Activated T-cell treated with anti-CD3 and anti-CD28 coated beads, Interleukin-2, amount 50 U/mL, for 1 hour (primary cell): ENCODE results near the gene NFE2L2.
"Not testable (repeated sequence)": the region's sequence is repeated elsewhere in the genome, so short reads cannot be mapped to it uniquely, and the experiment has no call there.

Source experiments
- DNase-seq: peaks from one replicate; pipeline ENCODE4 v3.0.0-alpha.2; 2020

NFE2L2 gene

DNA sequence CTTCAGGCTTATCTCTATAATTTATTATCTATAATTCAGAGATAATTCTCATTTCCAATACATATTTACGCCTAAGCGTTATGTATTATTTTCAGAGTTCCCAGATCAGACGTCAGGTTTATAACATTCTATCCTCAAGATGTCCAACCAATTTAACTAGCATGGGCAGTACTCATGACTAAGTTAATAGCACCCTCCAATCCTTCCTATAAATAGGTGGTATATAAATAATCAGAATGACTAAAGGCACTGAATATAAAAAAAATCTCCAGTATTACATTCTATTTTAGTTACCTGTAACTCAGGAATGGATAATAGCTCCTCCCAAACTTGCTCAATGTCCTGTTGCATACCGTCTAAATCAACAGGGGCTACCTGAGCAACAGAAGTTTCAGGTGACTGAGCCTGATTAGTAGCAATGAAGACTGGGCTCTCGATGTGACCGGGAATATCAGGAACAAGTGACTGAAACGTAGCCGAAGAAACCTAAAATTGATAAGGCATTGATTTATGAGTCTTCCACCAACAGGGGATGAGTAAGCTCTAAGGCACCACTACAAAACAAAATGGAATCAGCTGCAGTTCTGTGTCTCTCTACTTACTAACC lies 32.3 kb downstream of the NFE2L2 start:
- no peak for DNase-seq

DNA sequence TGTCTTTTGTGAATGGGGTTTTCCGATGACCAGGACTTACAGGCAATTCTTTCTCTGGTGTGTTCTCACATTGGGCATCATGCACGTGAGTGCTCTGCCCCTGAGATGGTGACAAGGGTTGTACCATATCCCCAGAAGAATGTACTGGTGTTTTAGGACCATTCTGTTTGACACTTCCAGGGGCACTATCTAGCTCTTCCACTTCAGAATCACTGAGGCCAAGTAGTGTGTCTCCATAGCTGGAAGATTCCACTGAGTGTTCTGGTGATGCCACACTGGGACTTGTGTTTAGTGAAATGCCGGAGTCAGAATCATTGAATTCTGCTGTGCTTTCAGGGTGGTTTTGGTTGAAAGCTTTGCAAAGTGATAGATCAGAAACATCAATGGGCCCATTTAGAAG lies 33.3 kb downstream of the NFE2L2 start:
- no peak for DNase-seq

DNA sequence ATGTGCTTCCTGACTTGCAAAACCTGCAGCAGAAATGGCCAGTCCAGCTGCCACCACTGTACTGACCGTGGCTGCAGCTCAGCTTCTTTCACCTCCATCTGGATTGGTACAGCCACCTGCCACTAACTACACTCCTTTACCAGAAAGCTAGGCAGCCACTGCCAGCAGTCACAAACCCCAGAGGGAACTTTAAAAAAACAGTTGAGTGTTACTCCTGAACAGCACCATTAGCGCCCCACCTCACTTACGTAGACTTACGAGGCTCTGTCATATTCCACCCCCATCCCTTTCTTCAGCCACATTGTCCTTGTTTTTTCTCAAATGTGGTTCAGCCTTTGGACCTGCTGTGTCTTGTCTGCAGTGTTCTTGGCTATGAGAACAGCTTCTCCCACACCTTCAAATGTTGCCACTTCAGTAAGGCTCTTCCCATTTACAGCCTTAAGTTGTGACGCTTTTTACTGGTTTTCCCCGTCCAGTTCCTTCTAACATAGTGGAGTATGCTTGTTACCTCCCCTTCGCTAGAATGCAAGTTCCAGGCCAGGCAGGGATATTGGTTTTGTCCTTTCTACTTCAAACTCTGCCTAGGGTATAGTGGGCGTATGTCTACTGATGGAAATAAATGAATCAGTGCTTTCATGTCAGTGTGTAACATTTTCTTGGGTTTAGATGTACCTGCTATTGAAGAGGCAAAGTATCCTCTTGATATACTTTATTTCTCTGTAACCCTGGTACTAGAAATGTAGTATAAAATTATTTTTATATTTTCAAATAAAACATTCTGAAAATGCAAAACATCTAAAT lies 34.9 kb downstream of the NFE2L2 start:
- DNase-seq: no peak

DNA sequence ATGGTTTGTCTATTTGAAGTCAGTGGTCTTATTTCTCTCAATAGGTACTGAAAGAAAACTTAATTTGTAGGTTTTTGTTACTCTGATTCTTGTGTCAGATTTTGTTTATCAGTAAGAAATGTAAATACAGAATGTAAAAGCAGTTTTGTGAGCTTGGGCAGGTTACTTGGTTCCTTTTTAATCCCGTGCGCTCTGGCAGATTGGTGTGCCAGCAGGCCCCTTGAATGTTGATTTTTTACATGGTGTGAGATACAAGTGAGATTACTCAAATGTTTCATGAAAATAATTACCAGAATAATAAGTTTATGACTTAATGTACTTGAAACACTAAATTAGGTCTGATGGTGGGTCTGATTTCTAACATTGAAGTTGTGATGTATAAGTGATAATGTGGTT lies 38.6 kb downstream of the NFE2L2 start:
- no peak for DNase-seq

DNA sequence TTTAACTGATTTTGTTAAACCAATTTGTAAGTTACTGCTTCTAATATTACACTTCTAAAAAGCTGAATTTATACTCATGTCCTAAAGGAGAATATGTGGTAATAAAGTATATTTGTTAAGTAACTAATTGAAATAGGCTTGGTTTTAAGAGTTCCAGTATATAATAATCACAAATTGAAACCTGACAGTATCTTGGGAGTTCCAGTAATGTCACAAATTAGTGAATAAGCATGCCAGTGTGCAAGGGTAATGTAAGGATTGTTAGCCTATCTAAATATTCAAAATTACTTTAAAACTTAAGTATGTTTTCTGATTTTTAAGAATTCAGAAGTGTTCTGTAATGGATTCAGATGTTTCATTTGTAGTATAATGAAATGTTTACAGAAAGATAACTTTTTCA lies 41.1 kb downstream of the NFE2L2 start:
- not testable (repeated sequence) for DNase-seq

DNA sequence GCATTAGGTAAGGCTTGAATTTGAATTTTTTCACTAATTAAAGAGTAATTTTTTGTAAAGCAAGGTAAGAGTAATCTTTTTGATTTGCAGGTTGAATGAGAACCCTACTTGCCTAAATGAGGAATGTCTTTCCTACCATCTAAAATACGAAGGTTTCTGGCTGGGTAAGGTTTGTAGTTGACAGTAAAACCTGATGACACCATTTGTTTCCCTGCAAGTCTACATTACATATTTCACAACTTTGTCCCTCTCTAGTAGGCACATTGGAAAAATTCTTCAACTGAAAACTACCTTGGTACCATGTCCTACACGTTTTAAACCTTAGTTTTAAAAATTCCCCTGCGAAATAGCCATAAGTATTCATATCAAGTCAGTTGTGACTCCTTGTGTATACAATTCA lies 42.6 kb downstream of the NFE2L2 start:
- DNase-seq: no peak

DNA sequence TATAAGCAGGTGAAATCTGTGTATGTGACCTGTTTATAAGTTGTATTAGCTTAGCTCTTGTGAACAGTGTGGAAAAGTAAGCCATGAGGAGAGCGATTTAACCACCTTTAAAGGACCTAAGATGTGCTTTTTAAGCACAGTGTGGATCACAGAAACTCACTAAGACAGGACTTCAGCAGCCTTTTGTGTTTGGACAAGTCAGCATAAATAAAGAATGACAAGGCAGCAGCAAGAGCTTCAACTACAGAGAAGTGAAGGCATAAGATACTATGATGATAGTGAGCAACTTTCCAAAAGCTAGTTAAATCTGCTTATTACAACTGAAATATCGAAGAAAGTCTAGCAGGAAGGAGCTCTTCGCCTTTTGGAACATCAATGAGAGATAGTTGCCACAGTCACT lies 43.0 kb downstream of the NFE2L2 start:
- DNase-seq: no peak

DNA sequence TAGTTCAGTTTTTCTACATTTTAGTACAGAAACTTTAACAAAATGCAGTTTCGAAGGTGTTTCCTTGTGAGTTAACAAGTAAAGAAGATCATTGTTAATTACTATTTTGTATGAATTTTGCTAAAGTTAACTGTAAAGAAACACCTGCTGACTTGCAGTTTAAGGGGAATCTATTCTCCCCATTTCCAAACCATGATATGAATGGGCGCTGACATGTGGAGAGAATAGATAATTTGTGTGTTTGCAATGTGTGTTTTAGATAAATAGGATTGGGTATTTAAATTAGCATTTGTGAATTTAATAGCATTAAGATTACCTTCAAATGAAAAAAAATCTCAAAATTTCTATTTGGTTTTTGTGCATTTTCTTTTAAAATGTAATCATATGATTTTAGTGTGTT lies 44.7 kb downstream of the NFE2L2 start:
- not testable (repeated sequence) for DNase-seq

DNA sequence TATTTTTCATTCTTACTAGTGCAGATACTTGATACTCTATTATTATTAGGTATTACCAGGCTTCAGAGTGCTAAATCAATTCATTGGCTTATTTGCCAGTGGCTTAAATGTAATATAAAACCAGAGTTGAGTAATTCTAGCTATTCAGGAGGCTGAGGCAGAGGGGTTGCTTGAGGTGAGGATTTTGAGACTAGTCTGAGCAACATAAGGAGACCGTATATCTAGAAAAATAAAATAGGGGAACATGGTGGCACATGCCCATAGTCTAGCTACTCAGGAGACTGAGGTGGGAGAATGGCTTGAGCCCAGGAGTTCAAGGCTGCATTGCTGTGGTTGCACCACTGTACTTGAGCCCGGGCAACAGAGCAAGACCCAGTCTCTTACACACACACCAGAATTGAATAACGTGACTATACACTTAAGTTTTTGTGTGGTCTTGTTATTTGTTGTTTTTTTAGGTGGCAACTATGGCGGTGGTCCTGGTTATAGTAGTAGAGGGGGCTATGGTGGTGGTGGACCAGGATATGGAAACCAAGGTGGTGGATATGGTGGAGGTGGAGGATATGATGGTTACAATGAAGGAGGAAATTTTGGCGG lies 47.2 kb downstream of the NFE2L2 start:
- DNase-seq: no peak

DNA sequence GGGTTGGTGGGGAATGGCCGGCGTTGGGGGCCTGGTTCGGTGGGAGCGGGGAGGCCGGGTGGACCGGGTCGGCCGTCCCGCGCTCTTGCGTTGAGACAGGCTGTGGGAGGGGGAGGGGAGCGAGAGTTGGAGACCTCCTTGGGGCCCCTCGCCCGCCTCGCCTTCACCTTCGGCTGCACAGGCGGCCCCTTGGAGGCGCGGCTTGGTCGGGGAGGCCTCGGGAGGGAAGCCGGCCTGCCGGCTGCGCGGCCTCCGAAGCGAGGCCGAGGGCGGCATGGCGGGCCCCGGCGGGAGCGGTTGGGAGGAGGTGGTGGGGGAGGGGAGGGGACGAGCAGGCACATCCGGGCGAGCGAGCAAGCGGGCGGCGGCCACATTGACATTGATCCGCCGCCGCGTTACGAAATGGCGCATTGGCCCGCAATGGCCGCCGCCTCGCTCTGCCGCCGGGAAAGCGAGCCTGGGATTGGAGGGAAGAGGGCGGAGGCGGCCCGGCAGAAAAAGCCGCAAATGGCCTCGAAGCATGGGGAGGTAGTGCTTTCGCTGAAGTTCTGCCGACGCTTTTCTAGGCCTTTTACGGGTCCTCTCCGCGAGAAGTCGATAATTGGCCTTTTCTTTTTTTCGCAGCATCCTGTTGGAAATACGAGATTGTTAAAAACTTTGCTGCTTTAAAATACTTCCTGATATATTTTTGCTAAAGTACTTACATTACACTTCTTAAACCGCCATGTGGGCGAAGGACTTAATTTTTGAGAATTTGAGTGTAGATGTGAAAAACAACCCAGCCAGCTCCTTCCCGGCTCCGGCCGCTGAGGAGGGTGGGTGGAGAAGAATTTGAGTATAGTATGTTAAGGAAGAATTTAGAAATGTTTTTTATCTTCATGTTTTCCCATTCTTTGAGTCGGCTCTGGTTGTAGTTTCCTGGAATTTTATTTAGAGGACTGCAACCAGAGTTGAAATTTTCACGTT lies 51.4 kb downstream of the NFE2L2 start:
- peak; percentile 90 for DNase-seq

DNA sequence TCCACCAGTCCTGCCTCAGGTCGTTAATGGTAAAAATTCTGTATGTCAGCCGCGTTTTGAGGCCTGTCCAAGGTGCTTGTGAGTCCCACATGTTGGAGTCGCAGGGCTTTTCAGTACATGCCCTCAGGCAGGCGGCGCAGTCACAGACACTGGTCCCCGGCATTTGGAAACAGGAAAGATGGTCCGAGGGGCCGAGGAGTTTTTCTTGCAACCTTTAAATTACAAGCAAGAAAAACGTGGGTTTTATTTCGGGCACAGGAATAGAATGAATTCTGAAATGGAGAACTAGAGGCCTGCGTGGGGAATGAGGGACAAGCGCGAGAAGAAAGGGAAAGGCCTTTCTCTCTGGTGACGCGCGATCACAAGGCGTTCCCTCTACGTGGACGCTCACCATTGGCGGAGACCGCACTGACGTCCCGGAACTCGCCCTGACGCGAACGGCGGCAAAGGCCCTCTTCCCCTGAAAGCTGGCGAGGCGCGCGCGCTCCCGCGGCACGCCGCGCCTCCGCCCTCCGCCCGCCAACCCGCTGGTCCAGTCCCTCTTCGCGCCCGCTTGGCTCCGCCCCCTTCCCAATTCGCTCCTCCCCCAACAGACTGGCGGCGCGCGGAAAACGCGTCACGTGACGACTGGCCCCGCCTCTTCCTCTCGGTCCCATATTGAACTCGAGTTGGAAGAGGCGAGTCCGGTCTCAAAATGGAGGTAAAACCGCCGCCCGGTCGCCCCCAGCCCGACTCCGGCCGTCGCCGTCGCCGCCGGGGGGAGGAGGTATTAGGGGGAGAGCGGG lies 52.2 kb downstream of the NFE2L2 start, which contains the start of gene HNRNPA3:
Gene HNRNPA3, plus strand, starts transcription at position 689 of the 785 bp plus-strand sequence. Its CDS starts 6 bp downstream, at position 695.
- DNase-seq: peak; percentile 99

DNA sequence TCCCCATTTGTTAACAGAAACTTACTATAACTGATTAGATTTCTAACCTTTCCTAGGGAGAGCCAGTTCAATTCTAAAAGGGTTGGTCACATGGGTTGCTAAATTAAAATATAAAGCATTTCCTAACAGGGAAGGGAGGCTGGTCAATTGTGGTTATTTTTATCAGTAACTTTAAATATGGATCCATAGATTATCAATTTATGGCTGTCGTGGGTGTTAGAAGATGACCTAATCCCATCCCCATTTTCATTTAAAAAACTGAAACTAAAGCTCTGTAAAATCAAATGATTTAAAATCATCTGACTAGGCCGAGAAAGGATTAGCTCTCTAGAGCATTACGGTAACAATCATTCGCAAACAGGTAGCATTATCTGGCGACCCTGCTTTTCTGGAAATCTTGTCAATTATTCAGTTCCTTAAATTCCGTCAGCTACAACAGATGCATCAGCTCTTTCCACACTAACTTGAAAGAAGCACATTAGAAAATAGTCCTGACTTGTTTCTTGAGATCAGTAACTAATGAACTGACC lies 52.9 kb downstream of the NFE2L2 start:
- no peak for DNase-seq

DNA sequence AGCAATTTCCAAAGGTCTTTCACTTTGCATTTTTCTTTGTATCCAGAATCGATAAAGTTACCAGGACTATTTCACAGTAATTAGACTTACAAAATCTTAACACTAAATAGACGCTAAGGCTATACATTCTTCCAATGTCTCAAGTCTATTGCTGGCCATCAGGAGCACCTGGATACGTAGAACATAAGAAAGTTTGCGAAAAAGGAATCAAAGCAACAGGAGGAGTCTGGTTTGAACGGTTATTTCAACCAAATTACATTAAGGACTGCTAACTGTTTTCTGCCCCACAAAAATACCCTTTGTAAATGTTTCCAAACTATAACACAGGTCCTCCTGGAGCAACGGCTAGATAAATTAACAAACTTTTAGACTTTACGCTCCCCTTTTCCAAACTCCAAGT lies 53.4 kb downstream of the NFE2L2 start:
- DNase-seq: no peak

DNA sequence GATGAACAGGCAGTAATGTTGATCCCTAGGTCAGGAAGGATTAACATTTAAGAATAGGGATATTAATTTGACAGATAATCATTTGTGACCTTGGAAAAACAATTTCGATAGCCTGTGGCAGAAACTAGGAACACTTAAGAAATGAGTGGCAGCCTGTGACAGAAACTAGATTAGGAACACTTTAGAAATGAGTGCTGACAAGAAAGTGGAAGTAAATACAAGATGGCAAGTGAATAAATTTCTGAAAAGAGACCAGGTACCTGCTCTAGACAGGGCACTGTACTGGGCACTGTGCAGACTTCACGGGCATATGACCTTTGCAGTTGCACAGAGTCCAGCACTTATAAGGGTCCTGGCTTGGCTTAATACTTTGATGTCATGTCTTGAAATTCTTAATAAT lies 57.4 kb downstream of the NFE2L2 start:
- DNase-seq: no peak

DNA sequence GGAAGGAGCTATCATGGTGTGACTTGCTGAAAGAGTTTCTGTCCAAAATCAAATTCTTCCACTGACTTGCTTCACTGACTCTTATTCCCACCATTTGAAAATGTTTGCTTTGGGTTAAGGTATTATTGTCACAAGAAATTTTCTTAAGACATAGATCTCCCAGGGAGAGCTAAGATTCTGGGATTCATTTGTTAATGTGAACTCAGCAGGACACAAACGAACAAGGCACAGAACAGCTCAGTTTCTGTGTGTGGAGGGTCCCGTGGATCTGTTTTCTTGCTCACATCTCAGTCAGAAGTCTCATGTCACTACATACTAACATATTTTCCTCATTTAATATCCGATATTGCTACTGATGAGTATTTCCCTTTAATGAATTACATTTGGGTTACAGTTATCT lies 60.1 kb downstream of the NFE2L2 start:
- DNase-seq: no peak

DNA sequence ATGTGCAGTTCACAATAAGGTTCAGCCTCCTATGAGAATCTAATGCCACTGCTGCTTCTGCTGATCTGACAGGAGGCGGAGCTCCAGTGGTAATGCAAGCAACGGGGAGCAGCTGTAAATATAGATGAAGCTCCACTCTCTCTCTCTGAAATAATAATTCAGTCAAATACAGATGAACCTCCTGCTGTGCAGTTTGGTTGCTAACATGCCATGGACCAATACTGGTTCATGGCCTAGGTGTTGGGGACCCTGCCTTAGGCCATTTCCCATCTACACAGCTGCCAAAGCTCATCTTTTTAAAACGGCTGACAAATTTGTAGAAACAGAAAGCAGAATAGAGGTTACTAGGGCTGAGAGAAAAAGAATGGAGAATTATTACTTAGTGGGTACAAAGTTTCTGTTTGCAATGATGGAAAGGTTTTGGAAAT lies 62.6 kb downstream of the NFE2L2 start:
- DNase-seq: no peak

DNA sequence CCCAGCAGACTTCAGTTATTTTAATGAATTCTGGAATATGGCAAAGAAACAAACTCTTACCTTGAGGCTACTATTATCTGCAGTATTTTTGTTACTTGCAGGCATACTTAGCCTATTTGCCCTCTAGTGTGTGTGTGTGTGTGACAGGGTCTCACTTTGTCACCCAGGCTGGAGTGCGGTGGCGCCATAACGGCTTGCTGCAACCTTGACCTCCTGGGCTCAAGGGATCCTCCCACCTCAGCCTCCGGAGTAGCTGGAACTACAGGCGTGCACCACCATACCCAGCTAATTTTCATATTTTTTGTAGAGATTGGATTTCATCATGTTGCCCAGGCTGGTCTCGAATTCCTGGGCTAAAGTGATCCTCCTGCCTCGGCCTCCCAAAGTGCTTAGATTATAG lies 64.1 kb downstream of the NFE2L2 start:
- not testable (repeated sequence) for DNase-seq

DNA sequence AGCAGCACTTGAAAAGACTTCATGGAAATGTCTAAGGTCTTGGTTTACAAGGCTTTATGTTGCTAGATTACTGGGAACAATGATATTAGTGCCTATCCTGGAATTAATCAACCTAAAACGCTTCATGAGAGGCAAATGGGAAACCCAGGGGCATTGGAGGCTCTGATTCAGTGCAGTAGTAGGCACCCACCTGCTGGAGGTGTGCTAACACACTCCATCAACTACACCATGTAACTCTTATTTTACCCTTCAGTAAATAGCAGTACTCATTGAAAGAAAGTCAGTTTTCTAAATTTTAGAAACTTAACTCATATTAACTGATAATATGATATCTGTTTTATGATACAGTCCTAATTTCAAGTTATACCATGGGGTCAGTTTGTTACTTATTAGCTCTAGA lies 69.3 kb downstream of the NFE2L2 start:
- no peak for DNase-seq

DNA sequence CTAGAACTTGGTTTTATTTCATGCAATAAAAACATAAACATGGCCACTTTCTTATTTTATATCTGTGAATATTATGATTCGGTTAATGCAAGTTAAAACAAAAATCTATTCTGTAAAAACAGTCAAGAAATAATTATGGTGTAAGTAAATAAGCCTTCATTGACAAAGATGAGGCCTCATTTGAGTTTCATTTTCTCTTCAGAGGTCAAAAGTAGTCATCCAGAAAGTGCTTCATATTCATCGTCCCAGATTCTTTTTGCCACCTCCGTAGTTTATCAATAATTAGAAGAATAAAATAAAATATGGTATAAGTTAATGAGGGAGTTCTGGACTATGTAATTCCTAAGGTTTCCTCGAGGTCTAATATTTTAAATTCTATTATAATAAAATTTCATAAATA lies 71.3 kb downstream of the NFE2L2 start:
- no peak for DNase-seq

DNA sequence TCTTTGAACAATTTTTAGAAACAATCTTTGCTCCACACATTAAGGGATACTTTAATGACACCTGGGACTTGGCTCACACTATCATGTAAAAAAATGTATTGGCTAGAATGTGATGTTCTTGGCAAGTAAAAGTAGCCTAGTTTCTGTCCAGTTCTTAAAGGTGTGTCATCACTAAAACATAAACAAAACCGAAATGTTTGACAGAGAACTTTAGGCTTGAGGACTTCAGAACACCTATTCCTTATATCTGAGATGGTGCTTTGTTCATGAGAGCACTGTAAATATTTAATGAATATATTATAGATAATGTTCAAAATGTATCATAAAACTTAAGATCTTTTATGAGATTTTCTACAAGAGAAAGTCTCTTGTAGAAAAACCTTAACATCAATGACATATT lies 71.7 kb downstream of the NFE2L2 start:
- no peak for DNase-seq

DNA sequence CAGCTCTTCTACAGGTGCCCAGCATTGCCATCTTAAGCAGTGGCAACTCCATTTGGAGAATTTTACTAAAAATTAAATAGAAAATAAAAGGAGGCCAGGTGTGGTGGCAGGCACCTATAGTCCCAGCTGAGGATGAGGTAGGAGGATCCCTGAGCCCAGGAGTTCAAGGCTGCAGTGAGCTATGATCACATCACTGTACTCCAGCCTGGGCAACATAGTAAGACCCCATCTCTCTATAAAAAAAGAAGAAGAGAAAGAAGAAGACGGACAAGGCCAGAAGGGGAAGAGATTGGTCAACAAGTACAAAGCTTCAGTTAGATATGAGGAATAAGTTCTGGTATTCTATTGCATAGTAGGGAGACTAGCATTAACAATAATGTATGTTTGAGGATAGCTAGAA lies 73.6 kb downstream of the NFE2L2 start:
- no peak for DNase-seq
